Transverse colon (tissue), 4 donors: Measurements from ENCODE around the gene PIGU.

Experiments
- POLR2A ChIP-seq: fragments of 450-650 bp; IDR thresholded peaks from one replicate; pipeline ENCODE4 v1.6.1; 2016; ENCODE audit warnings: antibody characterized with exemption, mild to moderate bottlenecking, moderate library complexity
- POLR2AphosphoS5 ChIP-seq, 3 donors: sonication (generic); formaldehyde crosslinking; IDR thresholded peaks; one replicate each; pipeline ENCODE4 v1.6.1; 2016; ENCODE audit warnings: antibody characterized with exemption in 3 of 3
- TF ChIP-seq, protein P1 (sequence below), 5 experiments: fragments of 200-600 bp in 3 of 5; fragments of 450-650 bp in 2 of 5; sonication (generic) in 3 of 5; IDR thresholded peaks; 1 replicate in 2 of 5; 2 replicates in 3 of 5; pipeline ENCODE4 v1.5.1; 2016 to 2017; ENCODE audit warnings: antibody characterized with exemption in 5 of 5, inconsistent platforms in 3 of 5, mild to moderate bottlenecking in 2 of 5, moderate library complexity in 1 of 5

DNA sequence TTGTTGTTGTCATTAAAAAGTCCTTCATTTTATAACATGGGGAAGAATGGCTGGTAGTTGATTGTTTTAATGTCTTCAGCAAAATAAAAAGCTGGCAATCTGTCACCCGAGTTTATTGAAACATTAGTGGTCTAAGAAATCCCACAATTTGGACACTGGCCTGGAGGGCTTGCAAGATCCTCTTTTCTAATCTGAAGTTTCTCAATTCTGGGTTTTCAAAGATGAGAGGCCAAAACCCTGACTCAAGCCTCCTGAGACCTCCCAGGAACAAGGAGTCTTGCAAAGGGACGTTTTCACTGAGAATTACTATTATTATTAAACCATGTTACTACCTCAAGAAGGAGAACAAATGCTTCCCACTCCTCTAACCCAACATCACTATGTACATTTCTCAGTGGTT is 98.9 kb downstream of the PIGU start:
- TF ChIP-seq, protein P1, sequence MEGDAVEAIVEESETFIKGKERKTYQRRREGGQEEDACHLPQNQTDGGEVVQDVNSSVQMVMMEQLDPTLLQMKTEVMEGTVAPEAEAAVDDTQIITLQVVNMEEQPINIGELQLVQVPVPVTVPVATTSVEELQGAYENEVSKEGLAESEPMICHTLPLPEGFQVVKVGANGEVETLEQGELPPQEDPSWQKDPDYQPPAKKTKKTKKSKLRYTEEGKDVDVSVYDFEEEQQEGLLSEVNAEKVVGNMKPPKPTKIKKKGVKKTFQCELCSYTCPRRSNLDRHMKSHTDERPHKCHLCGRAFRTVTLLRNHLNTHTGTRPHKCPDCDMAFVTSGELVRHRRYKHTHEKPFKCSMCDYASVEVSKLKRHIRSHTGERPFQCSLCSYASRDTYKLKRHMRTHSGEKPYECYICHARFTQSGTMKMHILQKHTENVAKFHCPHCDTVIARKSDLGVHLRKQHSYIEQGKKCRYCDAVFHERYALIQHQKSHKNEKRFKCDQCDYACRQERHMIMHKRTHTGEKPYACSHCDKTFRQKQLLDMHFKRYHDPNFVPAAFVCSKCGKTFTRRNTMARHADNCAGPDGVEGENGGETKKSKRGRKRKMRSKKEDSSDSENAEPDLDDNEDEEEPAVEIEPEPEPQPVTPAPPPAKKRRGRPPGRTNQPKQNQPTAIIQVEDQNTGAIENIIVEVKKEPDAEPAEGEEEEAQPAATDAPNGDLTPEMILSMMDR (IDR thresholded peaks at IDR 0.05): no peak
- TF ChIP-seq POLR2A (no peak), POLR2AphosphoS5 (IDR thresholded peaks at IDR 0.05) (no peak)
